ENCODE data around the gene MTG1.
A peak's percentile ranks its signal among the peaks of the same experiment; 100 is the strongest.
"Not testable (repeated sequence)": the region's sequence is repeated elsewhere in the genome, so short reads cannot be mapped to it uniquely, and the experiment has no call there.

The MTG1 gene

GRCh38 chr10:133379152-133379800 is 14.7 kb upstream of the MTG1 start, which contains the start of gene PAOX:
TSS of gene PAOX (plus strand) at chr10:133379262. CDS start at chr10:133379317, 55 bp downstream.
- peak; percentile 65 for DNase-seq

DNA sequence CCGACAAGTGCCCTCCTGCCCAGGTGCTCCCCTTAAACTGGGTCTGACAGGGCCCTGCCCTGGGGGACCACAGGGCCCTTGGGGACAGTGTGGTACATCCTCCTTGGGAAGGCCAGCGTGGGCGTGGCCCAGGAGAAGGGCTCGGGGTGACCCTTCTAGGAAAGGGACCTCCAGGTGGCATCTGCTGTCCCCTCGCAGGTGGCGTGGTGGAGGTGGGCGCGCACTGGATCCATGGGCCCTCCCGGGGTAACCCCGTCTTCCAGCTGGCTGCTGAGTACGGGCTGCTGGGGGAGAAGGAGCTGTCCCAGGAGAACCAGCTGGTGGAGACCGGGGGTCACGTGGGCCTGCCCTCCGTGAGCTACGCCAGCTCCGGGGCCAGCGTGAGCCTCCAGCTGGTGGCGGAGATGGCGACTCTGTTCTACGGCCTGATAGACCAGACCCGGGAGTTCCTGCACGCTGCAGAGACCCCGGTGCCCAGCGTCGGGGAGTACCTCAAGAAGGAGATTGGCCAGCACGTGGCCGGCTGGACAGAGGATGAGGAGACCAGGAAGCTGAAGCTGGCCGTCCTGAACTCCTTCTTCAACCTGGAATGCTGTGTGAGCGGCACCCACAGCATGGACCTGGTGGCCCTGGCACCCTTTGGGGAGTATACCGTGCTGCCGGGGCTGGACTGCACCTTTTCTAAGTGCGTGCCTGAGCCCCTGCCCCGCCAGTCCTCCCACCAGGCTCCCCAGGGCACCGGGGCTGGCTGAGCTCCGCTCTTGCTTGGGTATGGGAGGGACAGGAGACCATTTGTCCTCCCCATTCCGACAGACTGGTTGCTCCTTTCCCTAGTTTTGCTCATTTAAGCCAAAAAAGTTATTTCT is 13.9 kb upstream of the MTG1 start:
- DNase-seq: no peak

- DNase-seq: no peak
These were observed 12.9 kb upstream of the MTG1 start for GRCh38 chr10:133381036-133381435.

- no peak for DNase-seq
These were observed 10.4 kb upstream of the MTG1 start for GRCh38 chr10:133383551-133383950.

DNA sequence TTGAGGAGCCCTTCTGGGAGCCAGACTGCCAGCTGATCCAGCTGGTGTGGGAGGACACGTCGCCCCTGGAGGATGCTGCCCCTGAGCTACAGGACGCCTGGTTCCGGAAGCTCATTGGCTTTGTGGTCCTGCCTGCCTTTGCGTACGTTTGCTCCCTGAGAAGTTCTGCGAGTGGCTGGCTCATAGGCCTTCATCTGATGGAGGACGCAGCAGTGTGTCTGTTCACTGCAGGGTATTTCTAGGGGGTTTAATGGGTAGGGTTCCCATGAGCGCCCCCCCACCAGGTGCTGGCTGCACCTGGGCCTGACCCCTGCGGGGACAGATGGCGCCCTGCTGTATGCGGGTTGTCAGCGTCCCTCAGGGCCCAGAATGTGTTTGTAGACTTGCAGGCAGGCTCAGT is 9.9 kb upstream of the MTG1 start:
- DNase-seq: no peak

DNA sequence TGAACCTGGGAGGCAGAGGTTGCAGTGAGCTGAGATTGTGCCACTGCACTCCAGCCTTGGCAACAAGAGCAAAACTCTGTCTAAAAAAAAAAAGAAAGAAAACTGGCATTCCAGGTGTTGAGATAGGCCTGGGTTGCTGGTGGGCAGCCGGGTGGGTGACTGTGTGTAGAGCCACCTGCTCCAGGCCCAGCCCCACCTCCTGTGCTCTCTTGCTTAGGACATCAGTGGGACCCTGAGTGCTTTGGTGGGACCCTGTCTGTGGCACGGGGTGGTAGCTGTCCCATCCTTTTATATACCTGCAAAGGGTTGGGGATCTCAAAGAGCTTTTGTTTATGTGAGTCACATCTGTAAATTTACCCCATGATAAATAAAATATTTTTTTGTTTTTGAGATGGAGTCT is 8.7 kb upstream of the MTG1 start:
- no peak for DNase-seq

GRCh38 chr10:133386951-133387350 is 7.0 kb upstream of the MTG1 start:
- DNase-seq: not testable (repeated sequence)

- DNase-seq: no peak
These were observed 5.6 kb upstream of the MTG1 start for GRCh38 chr10:133388236-133388972.

- peak; percentile 42 for DNase-seq
These were observed 4.8 kb upstream of the MTG1 start for GRCh38 chr10:133388973-133389818.

GRCh38 chr10:133390597-133391248 is 3.2 kb upstream of the MTG1 start:
- peak; percentile 12 for DNase-seq

DNA sequence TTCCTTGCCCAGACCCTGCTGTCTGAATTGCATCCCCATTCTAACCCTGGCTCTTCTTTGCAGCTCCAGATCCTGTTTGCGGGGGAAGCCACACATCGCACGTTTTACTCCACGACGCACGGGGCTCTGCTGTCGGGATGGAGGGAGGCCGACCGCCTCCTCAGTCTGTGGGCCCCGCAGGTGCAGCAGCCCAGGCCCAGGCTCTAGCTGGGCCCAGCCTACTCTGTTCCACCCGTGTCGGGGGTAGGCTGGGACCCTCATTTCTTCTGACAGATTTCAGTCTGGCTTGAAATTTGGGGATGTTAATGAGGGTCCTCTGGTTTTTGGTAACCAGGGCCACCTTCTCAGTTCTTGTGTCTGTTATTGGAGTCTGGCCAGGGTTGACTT is 2.7 kb upstream of the MTG1 start:
- DNase-seq: no peak

GRCh38 chr10:133391761-133392518 is 2.0 kb upstream of the MTG1 start:
- peak; percentile 20 for DNase-seq

DNA sequence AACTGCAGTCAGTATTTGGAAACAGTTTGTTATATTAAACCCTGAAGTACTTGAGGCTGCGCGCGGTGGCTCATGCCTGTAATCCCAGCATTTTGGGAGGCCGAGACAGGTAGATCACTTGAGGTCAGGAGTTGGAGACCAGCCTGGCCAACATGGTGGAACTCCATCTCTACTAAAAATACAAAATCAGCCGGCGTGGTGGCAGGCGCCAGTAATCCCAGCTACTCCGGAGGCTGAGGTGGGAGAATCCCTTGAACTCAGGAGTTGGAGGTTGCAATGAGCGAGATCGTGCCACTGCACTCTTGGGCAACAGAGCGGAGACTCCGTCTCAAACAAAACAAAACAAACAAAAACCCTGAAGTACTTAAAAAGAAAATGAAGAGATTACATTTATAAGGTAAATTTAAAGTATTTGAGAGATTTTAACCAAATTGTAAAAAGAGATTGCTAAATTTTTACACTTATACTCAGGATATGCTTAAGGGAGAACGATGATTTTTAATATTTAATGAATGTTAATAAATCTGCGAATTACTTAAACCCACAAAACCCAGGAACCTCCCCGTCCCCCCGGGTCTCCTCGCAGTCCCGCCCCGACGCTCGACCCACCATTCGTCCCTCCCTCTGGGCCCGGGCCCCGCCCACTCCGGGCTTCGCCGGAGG is 425 bp upstream of the MTG1 start:
- no peak for DNase-seq

DNA sequence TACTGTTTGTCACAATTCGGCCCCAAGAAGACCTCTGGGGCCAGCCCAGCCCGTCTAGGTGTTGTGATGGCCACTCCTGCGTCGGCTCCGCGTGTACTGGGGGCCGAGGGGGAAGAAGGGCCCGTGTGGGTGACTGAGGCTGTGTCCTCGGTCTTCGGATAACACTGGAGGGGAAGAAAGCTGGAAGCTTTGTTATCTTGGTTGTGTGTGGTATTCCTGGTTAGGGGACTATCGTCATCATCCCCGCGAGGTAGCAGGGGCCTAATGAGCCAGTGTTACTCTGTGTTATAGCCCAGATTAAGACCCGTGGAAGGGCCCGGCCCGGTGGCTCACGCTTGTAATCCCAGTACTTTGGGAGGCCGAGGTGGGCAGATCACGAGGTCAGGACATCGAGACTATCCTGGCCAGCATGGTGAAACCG is 854 bp downstream of the MTG1 start:
- DNase-seq: no peak

- no peak for DNase-seq
These were observed 2.2 kb downstream of the MTG1 start for GRCh38 chr10:133396035-133396624.

DNA sequence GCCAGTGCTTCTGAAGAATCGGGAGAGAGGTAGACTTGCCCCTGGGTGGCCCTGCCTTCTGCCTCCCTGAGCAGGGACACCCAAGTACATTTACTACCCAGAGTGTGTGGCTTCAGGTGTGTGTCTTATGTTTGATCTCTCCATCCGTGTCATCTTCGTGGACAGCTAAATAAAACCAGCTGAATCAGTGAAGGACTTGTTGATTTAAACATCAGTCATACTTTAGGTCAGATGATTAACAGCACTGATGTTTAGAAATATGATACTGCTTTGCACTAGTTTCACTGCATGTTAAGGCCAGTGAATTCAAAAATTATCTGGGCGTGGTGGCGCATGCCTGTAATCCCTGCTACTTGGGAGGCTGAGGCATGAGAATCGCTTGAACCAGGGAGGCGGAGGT is 4.0 kb downstream of the MTG1 start:
- no peak for DNase-seq

DNA sequence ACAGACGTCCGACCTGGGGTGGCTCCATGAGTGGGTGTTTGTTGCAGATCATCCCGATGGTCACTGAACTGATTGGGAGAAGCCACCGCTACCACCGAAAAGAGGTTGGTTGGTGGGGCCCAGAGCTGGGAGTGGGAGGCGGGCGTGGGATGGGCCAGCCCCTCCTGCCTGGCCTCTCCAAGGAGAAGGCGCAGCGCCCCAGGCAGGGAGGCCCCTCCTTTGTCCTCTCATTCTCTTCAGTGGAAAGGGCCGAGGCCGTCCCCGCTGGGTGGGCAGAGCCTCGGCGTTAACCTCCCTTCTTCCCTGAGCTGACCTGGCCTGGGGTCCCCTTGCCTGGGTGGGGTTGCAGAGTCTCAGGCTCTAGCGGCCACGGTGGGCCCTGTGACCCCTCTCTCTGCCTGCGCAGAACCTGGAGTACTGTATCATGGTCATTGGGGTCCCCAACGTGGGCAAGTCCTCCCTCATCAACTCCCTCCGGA is 5.2 kb downstream of the MTG1 start:
- no peak for DNase-seq

GRCh38 chr10:133400624-133401424 is 6.9 kb downstream of the MTG1 start:
- DNase-seq: no peak

DNA sequence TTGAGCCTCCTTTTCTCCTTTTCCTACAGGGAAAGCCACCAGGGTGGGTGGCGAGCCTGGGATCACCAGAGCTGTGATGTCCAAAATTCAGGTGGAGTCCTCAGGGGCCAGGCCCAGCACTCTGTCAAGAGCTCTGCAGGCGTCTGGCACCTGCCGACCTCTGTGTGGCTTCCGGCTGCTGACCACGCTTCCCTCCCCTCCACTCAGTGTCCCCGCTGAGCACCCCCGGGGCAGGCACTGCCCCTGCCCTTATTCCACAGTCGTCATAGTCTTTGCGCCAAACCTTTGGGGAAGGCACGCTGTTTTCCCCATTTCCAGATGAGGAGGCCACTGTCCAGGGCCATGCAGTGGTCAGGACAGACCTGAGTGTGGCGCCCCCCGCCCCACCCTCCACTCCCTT is 7.5 kb downstream of the MTG1 start:
- DNase-seq: no peak
